Measurements from ENCODE around the gene NRG3.

NRG3 gene

GRCh38 chr10:82866424-82867020, 991.5 kb downstream of the NRG3 start:
- DNase-seq: no peak

- no peak for DNase-seq
Observed at GRCh38 chr10:82867056-82867455, 992.1 kb downstream of the NRG3 start.

GRCh38 chr10:82874671-82875070, 999.7 kb downstream of the NRG3 start:
- no peak for DNase-seq

- no peak for DNase-seq
Observed at GRCh38 chr10:82880776-82881290, 1005.8 kb downstream of the NRG3 start.

DNA sequence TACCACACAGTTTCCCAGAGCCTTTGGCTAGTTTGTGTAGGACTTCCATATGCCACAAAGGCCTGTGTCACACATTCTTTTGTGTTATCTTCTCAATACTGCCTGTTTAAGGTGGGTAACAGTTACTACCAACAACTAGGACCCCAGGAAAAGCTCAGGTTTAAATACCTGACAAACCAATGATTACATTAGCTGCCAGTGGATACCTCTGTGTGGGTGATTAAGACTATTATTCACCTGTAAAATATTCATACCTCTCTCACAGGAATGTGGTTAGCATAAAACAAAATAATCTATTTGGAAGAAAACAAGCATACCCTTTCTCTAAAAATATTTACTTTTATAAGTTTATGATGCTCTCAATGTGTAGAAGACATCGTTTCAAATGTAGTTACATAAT, 1007.7 kb downstream of the NRG3 start:
- no peak for DNase-seq

- DNase-seq: no peak
Observed at GRCh38 chr10:82883603-82884002, 1008.6 kb downstream of the NRG3 start.

- DNase-seq: no peak
Observed at GRCh38 chr10:82887488-82887887, 1012.5 kb downstream of the NRG3 start.

DNA sequence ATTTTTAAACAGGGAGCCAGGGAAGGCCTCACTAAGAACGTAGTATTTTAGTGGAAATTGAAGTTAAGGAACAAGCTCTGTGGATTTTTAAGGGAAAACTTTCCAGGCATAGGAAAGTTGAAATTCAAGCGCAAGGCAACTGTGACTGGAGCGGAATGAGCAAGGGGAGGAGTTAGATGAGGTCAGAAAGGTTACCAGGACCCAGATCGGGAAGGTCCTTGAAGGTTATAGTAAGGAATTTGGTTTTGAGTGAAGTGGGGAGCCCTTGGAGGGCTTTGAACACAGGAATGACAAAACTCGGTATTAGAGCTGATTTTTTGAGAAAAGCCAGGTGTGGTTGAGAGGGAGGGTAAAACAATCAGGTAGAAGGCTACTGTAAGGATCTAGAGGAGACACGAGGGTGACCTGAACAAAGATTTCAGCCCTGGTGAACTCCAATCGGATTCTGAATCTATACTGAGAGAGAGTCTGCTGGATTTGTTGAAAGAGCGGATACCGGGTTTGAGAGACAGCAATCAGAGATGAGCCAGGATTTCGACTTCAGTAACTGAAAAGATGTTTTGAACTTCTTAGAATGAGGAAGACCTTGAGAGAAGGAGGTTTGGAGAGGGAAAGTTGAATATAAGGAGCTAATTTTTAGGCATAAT, 1013.9 kb downstream of the NRG3 start:
- DNase-seq: no peak

- no peak for DNase-seq
Observed at GRCh38 chr10:82889728-82890127, 1014.7 kb downstream of the NRG3 start.

GRCh38 chr10:82890573-82890972, 1015.6 kb downstream of the NRG3 start:
- no peak for DNase-seq

DNA sequence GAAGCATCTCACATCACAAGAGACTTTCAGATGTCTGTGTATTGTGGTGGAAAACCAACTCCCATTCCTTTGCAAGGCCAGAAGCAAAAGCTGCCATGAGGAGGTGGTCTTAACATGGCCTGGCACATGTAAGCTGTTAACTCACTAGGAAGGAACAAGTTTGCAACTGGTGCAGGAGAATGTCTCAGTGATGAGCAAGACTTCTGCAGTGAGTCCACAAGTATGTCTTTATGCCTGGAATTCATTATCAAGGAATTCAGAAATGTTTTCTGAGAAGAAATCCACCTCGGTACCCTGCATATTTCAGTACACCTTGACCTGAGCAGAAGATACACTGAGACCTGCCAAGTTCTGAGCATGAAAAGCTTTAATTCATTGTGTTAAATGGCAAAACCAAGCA, 1033.1 kb downstream of the NRG3 start:
- no peak for DNase-seq

DNA sequence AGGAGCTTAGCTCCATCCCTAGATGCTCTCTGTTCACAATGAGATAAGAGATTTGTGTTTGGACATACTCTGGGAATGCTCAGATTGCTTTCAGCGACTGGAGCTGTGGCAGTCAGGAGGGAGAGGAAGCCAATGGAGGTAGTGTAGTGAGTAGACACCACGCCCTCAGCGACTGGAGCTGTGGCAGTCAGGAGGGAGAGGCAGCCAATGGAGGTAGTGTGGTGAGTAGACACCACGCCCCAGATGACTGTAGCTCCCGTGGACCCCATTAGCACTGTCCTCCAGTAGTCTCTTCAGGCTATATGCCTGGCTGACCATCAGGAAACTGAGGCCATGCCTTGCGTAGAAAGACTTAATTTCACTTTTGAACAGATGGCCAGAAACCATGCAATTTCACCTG, 1033.8 kb downstream of the NRG3 start:
- no peak for DNase-seq

- no peak for DNase-seq
Observed at GRCh38 chr10:82910301-82910700, 1035.3 kb downstream of the NRG3 start.

GRCh38 chr10:82914655-82915136, 1039.7 kb downstream of the NRG3 start:
- no peak for DNase-seq

- DNase-seq: no peak
Observed at GRCh38 chr10:82916941-82917340, 1041.9 kb downstream of the NRG3 start.

DNA sequence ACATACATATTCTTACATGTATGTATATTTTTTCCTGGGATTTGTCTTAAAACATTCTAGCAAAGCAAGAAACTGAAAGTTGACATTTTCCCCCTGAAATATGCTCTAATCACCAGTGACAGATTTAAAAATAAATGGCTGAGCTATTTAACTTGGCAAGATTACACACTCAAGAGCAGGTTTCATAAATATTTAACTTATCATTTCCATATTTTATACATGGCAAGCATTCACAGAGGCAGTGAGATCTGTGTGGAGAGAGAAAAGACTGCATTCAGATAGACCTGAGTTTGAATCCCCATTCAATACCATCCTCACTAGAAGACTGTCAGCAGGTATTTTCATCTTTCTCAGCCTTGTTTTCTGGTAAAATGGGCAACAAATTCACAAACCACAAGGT, 1043.0 kb downstream of the NRG3 start:
- no peak for DNase-seq

- DNase-seq: no peak
Observed at GRCh38 chr10:82922046-82922445, 1047.1 kb downstream of the NRG3 start.

- DNase-seq: no peak
Observed at GRCh38 chr10:82922755-82923154, 1047.8 kb downstream of the NRG3 start.

GRCh38 chr10:82924711-82925110, 1049.7 kb downstream of the NRG3 start:
- DNase-seq: no peak

DNA sequence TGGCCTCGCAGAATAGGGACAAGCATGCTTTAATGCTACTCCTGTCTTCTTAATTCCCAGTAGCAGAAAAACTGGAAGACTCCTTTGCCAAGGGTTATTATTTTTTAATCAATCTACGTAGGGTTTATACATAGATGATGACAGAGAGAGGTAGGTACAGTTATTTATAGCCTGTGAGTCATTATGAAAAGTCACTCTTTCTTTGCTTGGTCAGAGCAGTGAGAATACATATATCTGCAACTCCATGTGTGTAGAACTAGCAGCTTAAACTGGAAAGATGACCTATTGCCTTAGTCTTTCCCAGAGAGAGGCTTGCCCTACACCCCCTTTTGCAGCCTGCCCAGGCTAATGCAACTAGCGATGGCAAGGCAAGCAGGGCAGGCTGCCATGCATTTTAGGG, 1050.6 kb downstream of the NRG3 start:
- no peak for DNase-seq

DNA sequence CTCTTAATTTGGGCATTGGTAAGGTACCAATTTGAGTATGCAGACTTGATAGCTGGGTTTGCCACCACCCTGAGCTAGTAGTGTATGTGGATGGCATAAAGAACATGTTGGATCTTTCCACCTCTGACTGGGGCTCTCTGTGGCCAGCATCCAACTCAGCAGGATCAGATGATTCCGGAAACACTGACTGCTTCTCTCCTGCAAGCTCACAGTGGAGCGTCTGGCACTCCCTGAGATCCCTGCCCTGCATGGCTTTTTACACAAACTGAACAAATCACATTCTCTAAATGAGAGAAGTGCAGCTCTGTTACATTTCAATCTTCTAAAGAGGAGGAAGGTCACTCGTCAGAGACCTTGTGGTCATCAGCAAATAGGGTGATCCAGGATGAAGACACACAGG, 1057.5 kb downstream of the NRG3 start:
- no peak for DNase-seq

DNA sequence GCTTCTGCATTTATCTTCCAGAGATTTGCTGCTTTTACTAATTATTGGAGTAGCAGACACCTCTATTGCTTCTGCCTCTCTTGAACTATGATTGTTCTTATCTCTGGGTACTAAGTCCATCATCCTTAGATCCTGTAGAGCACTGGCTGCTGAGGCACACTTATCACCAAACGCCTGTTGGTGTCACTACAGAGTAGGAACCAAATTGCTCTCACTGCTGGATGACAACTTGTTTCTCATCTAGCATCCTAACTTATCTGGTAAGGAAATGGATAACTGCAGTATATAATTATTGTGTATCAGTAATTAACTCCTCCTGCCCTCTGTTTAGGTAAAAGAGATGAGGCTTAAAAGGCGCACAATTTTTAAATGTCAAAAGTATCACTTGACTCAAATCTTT, 1059.4 kb downstream of the NRG3 start:
- DNase-seq: no peak

- no peak for DNase-seq
Observed at GRCh38 chr10:82934947-82935346, 1060.0 kb downstream of the NRG3 start.

GRCh38 chr10:82938331-82938730, 1063.3 kb downstream of the NRG3 start:
- no peak for DNase-seq
